Tibial artery (tissue), 4 donors: Measurements from ENCODE around the gene PSMD13.
A peak's percentile ranks its signal among the peaks of the same experiment; 100 is the strongest.

Experiments used
- DNase-seq, 2 donors: peaks; one replicate each; pipeline ENCODE4 v3.0.0-alpha.2; 2019
- H3K27ac ChIP-seq, 2 donors: fragments of 200-600 bp; sonication (generic) in 1 of 2; 1 replicate in 1 of 2; 2 replicates in 1 of 2; pipeline ENCODE4 v1.5.1; 2018 to 2019; ENCODE audit warnings: mild to moderate bottlenecking in 1 of 2
- H3K27me3 ChIP-seq, 2 donors: fragments of 200-600 bp; sonication (generic) in 1 of 2; one replicate each; pipeline versions ENCODE4 v1.5.1 to v1.6.0; 2016 to 2019
- H3K36me3 ChIP-seq, 3 donors: fragments of 200-600 bp; sonication (generic) in 2 of 3; one replicate each; pipeline ENCODE4 v1.5.1; 2016 to 2019; ENCODE audit warnings: mild to moderate bottlenecking in 2 of 3
- H3K4me1 ChIP-seq, 4 donors: fragments of 200-600 bp; sonication (generic) in 2 of 4; 1 replicate in 3 of 4; 2 replicates in 1 of 4; pipeline ENCODE4 v1.5.1; 2016 to 2019
- H3K4me3 ChIP-seq, 2 donors: fragments of 200-600 bp; sonication (generic) in 1 of 2; 1 replicate in 1 of 2; 2 replicates in 1 of 2; pipeline ENCODE4 v1.5.1; 2018 to 2019; ENCODE audit warnings: mild to moderate bottlenecking in 2 of 2
- H3K9me3 ChIP-seq, 3 donors: fragments of 200-600 bp; sonication (generic) in 1 of 3; one replicate each; pipeline ENCODE4 v1.5.1; 2016 to 2019
- CTCF ChIP-seq, 2 experiments: fragments of 200-600 bp in 1 of 2; fragments of 450-650 bp in 1 of 2; IDR thresholded peaks; one replicate each; pipeline ENCODE4 v1.5.1; 2017 to 2019; ENCODE audit warnings: antibody characterized with exemption in 2 of 2, mild to moderate bottlenecking in 1 of 2, moderate library complexity in 1 of 2
- intact Hi-C: fragments of 100-400 bp; cut with DNase I; formaldehyde crosslinking; loops from one replicate; pipeline ENCODE4 v1.15.0; 2023; ENCODE audit warnings: low total_unique reads

The PSMD13 gene

GRCh38 chr11:280706-281485, 44.1 kb downstream of the PSMD13 start:
- Histone ChIP-seq H3K4me1 (peaks cover 0 to 30% (median 16%) of the 10 kb centered on the region in 4 donors), H3K9me3 (no peaks in the 10 kb centered on the region), H3K36me3 (no peaks in the 10 kb centered on the region), H3K27me3 (peaks cover 0 to 83% of the 10 kb centered on the region in 2 donors), H3K4me3 (peak overlapping the region in 1 of 2 donors; percentile 38), H3K27ac (no peak overlapping the region)
- TF ChIP-seq CTCF (IDR thresholded peaks at IDR 0.05): no peak
- intact Hi-C loops: no loop called here
- peak in 1 of 2 donors; percentile 65 for DNase-seq

GRCh38 chr11:281486-282161, 44.8 kb downstream of the PSMD13 start:
- H3K4me1 ChIP-seq: peaks cover 0 to 30% (median 16%) of the 10 kb centered on the region in 4 donors
- peak in 1 of 2 donors; percentile 52 for DNase-seq
- intact Hi-C loops: no loop called here
- H3K9me3 ChIP-seq: no peaks in the 10 kb centered on the region
- peaks cover 0 to 85% of the 10 kb centered on the region in 2 donors for H3K27me3 ChIP-seq
- no peak overlapping the region for H3K27ac ChIP-seq
- TF ChIP-seq CTCF (IDR thresholded peaks at IDR 0.05): no peak
- no peaks in the 10 kb centered on the region for H3K36me3 ChIP-seq
- H3K4me3 ChIP-seq: no peak overlapping the region

DNA sequence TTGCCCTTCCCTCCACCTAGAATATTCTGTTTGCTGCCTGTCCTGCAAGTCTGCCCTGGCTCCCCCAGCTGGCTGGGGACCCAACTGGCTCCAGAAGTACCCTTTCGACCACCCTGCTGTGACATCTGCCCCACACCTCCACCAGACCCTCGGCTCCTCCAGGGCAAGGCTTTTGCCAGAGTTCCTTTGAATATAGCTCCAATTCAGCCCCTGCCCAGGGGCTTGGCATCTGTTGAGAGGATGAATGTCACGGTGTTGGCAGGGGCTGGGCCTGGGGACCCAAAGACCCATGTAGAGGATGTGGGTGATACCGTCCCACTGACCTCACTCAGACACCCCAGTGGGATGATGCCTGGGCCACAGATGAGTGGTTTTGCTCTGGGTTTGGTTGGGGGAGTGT, 45.4 kb downstream of the PSMD13 start:
- H3K27ac ChIP-seq: no peak overlapping the region
- H3K4me1 ChIP-seq: peaks cover 0 to 30% (median 16%) of the 10 kb centered on the region in 4 donors
- H3K36me3 ChIP-seq: no peaks in the 10 kb centered on the region
- H3K9me3 ChIP-seq: no peaks in the 10 kb centered on the region
- H3K4me3 ChIP-seq: no peak overlapping the region
- peak in 1 of 2 donors; percentile 55 for DNase-seq
- TF ChIP-seq CTCF (IDR thresholded peaks at IDR 0.05): no peak
- peaks cover 0 to 88% of the 10 kb centered on the region in 2 donors for H3K27me3 ChIP-seq
- intact Hi-C loops: no loop called here

DNA sequence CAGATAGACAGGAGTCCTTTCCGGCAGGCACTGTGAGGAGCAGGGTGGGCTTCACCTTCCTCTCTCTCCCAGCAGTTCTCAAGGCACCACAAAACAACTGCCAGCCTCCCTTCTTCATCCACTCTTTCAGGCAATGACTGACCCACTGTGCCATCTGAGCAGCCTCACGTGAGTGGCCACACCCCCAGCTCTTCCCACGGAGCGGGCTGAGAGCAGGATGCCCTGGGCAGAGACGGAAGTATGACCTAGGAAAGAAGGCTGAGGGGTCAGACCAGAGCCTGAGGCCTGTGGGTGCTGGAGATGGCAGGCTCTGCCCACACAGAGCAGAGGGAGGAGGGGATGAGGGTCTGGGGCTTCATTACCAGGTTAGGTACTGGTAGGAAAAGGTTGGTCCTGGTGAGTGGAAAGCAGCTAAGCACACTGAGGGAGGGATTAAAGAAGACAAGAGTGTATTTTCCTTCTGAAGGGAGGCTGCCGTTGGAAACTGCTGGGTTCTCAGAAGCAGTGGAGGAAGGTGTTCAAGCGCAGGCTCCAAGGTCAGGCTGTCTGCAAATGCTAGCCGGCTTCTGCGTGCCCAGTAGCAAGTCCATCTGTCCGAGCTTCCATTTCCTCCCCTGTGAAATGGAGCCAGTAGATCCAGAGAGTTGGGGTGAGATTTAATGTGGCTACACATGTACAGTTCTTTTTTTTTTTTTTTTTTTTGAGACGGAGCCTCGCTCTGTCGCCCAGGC, 46.0 kb downstream of the PSMD13 start:
- Histone ChIP-seq H3K27ac (no peak overlapping the region), H3K4me3 (no peak overlapping the region), H3K4me1 (peaks cover 0 to 30% (median 17%) of the 10 kb centered on the region in 4 donors), H3K9me3 (no peaks in the 10 kb centered on the region), H3K36me3 (no peaks in the 10 kb centered on the region), H3K27me3 (peaks cover 0 to 85% of the 10 kb centered on the region in 2 donors)
- intact Hi-C loops: no loop called here
- DNase-seq: peak in 1 of 2 donors; percentile 39
- TF ChIP-seq CTCF (IDR thresholded peaks at IDR 0.05): no peak

DNA sequence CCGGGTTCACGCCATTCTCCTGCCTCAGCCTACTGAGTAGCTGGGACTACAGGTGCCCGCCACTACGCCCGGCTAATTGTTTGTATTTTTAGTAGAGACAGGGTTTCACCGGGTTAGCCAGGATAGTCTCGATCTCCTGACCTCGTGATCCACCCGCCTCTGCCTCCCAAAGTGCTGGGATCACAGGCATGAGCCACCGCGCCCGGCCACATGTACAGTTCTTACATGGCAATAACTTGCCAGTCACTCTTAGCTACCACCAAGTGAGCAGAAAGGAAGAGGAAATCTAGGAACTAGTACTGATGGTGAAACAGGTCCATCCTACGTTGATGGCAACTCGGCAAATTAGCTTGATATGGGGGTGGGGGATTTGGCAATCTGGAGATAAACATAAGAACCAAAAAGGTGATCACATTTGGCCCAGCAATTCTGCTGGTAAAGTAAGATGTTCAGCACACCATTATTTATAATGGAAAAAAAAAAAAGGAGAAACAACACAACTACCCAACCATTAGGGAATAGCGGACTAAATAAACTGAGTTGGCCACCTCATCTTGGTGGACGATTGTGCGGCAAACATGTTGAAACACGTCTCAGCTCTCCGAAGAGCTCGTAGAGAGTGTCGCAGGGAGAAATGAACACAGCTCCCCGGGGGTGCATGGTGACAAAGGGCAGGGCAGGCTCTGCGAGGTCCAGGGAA, 46.8 kb downstream of the PSMD13 start:
- peaks cover 0 to 77% of the 10 kb centered on the region in 2 donors for H3K27me3 ChIP-seq
- TF ChIP-seq CTCF (IDR thresholded peaks at IDR 0.05): no peak
- H3K36me3 ChIP-seq: no peaks in the 10 kb centered on the region
- H3K27ac ChIP-seq: no peak overlapping the region
- DNase-seq: peak in 1 of 2 donors; percentile 34
- intact Hi-C loops: no loop called here
- H3K4me1 ChIP-seq: peaks cover 0 to 36% (median 24%) of the 10 kb centered on the region in 4 donors
- H3K9me3 ChIP-seq: no peaks in the 10 kb centered on the region
- H3K4me3 ChIP-seq: no peak overlapping the region
